ENCODE results near the gene GFRA1. TPM values are rescaled to one million over a fixed set of nuclear protein-coding genes. Genes with fewer than 3 reads are reported as not detected.

The GFRA1 gene
- total and polyA plus RNA-seq, 2 donors (not counting 1 experiment from before 2014, with no cell fraction given): 6.3 to 29.6 TPM

DNA sequence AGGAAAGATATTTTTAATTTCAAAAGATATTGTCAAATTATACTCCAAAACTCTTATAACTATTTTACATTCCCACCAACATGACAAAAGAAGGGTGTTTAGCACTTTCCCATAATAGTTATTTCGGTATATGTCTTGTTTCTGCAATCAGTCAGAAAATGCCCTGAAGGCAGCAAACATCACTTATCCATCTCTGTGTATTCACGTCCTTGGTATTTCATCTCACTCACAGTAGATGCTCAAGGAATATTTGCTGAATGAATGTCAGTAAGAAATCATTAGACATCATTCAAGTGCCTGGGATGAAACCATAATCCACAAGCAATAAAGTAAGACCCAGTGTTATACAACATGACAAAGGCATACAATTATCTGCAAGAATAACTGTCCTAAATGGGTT, 112.7 kb downstream of the GFRA1 start:
- no peaks in the 10 kb centered on the region for H3K27me3 ChIP-seq (ENCODE audit: control insufficient read depth, insufficient read depth, low read length)
- no peaks in the 10 kb centered on the region for H4K20me1 ChIP-seq (ENCODE audit: control insufficient read depth, extremely low read depth, insufficient read depth, low read length)
- no peak overlapping the region for H3K27ac ChIP-seq (ENCODE audit: insufficient read depth, low read length)
- no peak overlapping the region for H3K4me2 ChIP-seq (ENCODE audit: extremely low read depth, insufficient read depth, low read length)
- H3K4me1 ChIP-seq (ENCODE audit: control insufficient read depth, extremely low read depth, insufficient read depth, low read length): no peaks in the 10 kb centered on the region
- H2AFZ ChIP-seq (ENCODE audit: low read length): no peak overlapping the region
- TF ChIP-seq EZH2 (IDR thresholded peaks at IDR 0.05; ENCODE audit: low read length, missing control alignments): no peak
- TF ChIP-seq, protein P1, sequence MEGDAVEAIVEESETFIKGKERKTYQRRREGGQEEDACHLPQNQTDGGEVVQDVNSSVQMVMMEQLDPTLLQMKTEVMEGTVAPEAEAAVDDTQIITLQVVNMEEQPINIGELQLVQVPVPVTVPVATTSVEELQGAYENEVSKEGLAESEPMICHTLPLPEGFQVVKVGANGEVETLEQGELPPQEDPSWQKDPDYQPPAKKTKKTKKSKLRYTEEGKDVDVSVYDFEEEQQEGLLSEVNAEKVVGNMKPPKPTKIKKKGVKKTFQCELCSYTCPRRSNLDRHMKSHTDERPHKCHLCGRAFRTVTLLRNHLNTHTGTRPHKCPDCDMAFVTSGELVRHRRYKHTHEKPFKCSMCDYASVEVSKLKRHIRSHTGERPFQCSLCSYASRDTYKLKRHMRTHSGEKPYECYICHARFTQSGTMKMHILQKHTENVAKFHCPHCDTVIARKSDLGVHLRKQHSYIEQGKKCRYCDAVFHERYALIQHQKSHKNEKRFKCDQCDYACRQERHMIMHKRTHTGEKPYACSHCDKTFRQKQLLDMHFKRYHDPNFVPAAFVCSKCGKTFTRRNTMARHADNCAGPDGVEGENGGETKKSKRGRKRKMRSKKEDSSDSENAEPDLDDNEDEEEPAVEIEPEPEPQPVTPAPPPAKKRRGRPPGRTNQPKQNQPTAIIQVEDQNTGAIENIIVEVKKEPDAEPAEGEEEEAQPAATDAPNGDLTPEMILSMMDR (conservative IDR thresholded peaks at IDR 0.05 in 1 of 2, IDR thresholded peaks at IDR 0.05 in 1 of 2; ENCODE audit: low read depth in 1 of 2, low read length in 2 of 2): no peak
- H3K36me3 ChIP-seq (ENCODE audit: control insufficient read depth, insufficient read depth, low read length): no peaks in the 10 kb centered on the region
- no peak overlapping the region for H3K9ac ChIP-seq (ENCODE audit: insufficient read depth, low read length)
- H3K9me3 ChIP-seq (ENCODE audit: control insufficient read depth, insufficient read depth, low read depth, low read length): no peaks in the 10 kb centered on the region
- DNase-seq (ENCODE audit: low read depth in 2 of 2): no peak
- no peaks in the 10 kb centered on the region for H3K79me2 ChIP-seq (ENCODE audit: control insufficient read depth, insufficient read depth, low read length)
- H3K4me3 ChIP-seq (replicated peaks in 1 of 4; ENCODE audit: control extremely low read depth in 1 of 4, insufficient read depth in 1 of 4, low read depth in 3 of 4, low read length in 4 of 4): no peak overlapping the region

DNA sequence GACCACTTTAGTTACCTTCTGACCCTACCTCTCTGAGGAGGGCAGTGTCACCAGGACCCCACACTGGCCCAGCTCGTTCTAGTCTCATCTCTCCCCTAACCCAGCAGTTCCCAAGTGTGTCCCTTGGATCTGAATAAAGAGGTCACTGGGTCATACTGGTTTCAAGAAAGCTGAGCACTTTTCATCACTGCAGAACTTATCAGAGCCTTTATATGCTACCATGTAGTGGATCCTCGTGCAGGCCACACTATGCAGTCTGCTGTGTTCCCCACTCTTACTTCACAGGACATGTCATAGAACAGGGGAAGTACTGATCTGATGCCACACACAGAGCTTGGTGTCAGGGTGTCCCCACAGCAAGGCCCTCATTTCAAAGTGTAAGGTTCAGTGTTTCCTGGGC, 113.8 kb downstream of the GFRA1 start:
- H3K9me3 ChIP-seq (ENCODE audit: control insufficient read depth, insufficient read depth, low read depth, low read length): no peaks in the 10 kb centered on the region

DNA sequence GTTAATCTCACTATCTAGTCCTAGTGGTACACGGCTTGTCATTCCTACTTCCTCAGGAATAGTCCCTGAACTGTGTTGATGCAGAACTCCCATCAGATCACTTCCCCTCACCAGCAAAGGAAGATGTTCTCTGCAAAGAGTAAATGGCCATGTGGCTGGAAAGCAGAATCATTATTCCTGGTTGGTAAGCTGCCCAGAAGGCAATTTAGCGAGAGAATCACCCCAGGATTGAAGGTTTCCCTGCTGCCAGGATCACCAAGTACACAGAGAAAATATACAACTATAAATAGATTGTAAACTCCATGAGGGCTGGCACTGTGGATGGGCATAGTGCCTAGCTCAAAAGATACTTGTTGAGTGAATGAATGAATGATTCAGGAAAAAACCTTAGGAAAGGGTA, 115.0 kb downstream of the GFRA1 start:
- no peaks in the 10 kb centered on the region for H3K79me2 ChIP-seq (ENCODE audit: control insufficient read depth, insufficient read depth, low read length)
- H3K4me3 ChIP-seq (replicated peaks in 1 of 4; ENCODE audit: control extremely low read depth in 1 of 4, insufficient read depth in 1 of 4, low read depth in 3 of 4, low read length in 4 of 4): no peak overlapping the region
- no peak for DNase-seq (ENCODE audit: low read depth in 2 of 2)
- no peaks in the 10 kb centered on the region for H3K36me3 ChIP-seq (ENCODE audit: control insufficient read depth, insufficient read depth, low read length)
- no peak overlapping the region for H3K27ac ChIP-seq (ENCODE audit: insufficient read depth, low read length)
- H2AFZ ChIP-seq (ENCODE audit: low read length): no peak overlapping the region
- no peaks in the 10 kb centered on the region for H3K9me3 ChIP-seq (ENCODE audit: control insufficient read depth, insufficient read depth, low read depth, low read length)
- H3K9ac ChIP-seq (ENCODE audit: insufficient read depth, low read length): no peak overlapping the region
- no peaks in the 10 kb centered on the region for H4K20me1 ChIP-seq (ENCODE audit: control insufficient read depth, extremely low read depth, insufficient read depth, low read length)
- no peak overlapping the region for H3K4me2 ChIP-seq (ENCODE audit: extremely low read depth, insufficient read depth, low read length)
- no peaks in the 10 kb centered on the region for H3K27me3 ChIP-seq (ENCODE audit: control insufficient read depth, insufficient read depth, low read length)
- H3K4me1 ChIP-seq (ENCODE audit: control insufficient read depth, extremely low read depth, insufficient read depth, low read length): no peaks in the 10 kb centered on the region
- TF ChIP-seq EZH2 (IDR thresholded peaks at IDR 0.05; ENCODE audit: low read length, missing control alignments): no peak
- TF ChIP-seq, protein P1 (conservative IDR thresholded peaks at IDR 0.05 in 1 of 2, IDR thresholded peaks at IDR 0.05 in 1 of 2; ENCODE audit: low read depth in 1 of 2, low read length in 2 of 2): no peak

More for the DNA sequence above, 113.8 kb downstream of the GFRA1 start:
- no peaks in the 10 kb centered on the region for H3K36me3 ChIP-seq (ENCODE audit: control insufficient read depth, insufficient read depth, low read length)
- no peak overlapping the region for H3K4me2 ChIP-seq (ENCODE audit: extremely low read depth, insufficient read depth, low read length)
- TF ChIP-seq EZH2 (IDR thresholded peaks at IDR 0.05; ENCODE audit: low read length, missing control alignments): no peak
- TF ChIP-seq, protein P1 (conservative IDR thresholded peaks at IDR 0.05 in 1 of 2, IDR thresholded peaks at IDR 0.05 in 1 of 2; ENCODE audit: low read depth in 1 of 2, low read length in 2 of 2): no peak
- no peak overlapping the region for H3K9ac ChIP-seq (ENCODE audit: insufficient read depth, low read length)
- H4K20me1 ChIP-seq (ENCODE audit: control insufficient read depth, extremely low read depth, insufficient read depth, low read length): no peaks in the 10 kb centered on the region
- DNase-seq (ENCODE audit: low read depth in 2 of 2): no peak
- H2AFZ ChIP-seq (ENCODE audit: low read length): no peak overlapping the region
- no peak overlapping the region for H3K4me3 ChIP-seq (replicated peaks in 1 of 4; ENCODE audit: control extremely low read depth in 1 of 4, insufficient read depth in 1 of 4, low read depth in 3 of 4, low read length in 4 of 4)
- no peaks in the 10 kb centered on the region for H3K27me3 ChIP-seq (ENCODE audit: control insufficient read depth, insufficient read depth, low read length)
- H3K79me2 ChIP-seq (ENCODE audit: control insufficient read depth, insufficient read depth, low read length): no peaks in the 10 kb centered on the region
- H3K27ac ChIP-seq (ENCODE audit: insufficient read depth, low read length): no peak overlapping the region
- no peaks in the 10 kb centered on the region for H3K4me1 ChIP-seq (ENCODE audit: control insufficient read depth, extremely low read depth, insufficient read depth, low read length)
